Vagina (tissue), 2 donors: Measurements from ENCODE around the gene RET. TPM values are rescaled to one million over a fixed set of nuclear protein-coding genes. Genes with fewer than 3 reads are reported as not detected.
A peak's percentile ranks its signal among the peaks of the same experiment; 100 is the strongest.

ENCODE experiments used
- DNase-seq, 2 donors: peaks; one replicate each; pipeline ENCODE4 v3.0.0-alpha.2; 2017; ENCODE audit errors: extremely low spot score in 2 of 2
- H3K27ac ChIP-seq: fragments of 200-600 bp; sonication (generic); one replicate; pipeline ENCODE4 v1.5.1; 2019
- H3K27me3 ChIP-seq: fragments of 200-600 bp; sonication (generic); one replicate; pipeline ENCODE4 v1.5.1; 2019
- H3K36me3 ChIP-seq, 2 donors: fragments of 200-600 bp; sonication (generic); one replicate each; pipeline ENCODE4 v1.5.1; 2017 to 2019
- H3K4me1 ChIP-seq: fragments of 200-600 bp; sonication (generic); one replicate; pipeline ENCODE4 v1.5.1; 2019
- H3K4me3 ChIP-seq, 2 donors: fragments of 200-600 bp; sonication (generic); 1 replicate in 1 of 2; 2 replicates in 1 of 2; pipeline ENCODE4 v1.5.1; 2016 to 2019
- H3K9me3 ChIP-seq: fragments of 200-600 bp; sonication (generic); one replicate; pipeline ENCODE4 v1.5.1; 2019
- POLR2A ChIP-seq, 2 donors: fragments of 450-650 bp; IDR thresholded peaks; one replicate each; pipeline ENCODE4 v1.6.1; 2017; ENCODE audit warnings: antibody characterized with exemption in 2 of 2, mild to moderate bottlenecking in 2 of 2, moderate library complexity in 2 of 2
- POLR2AphosphoS5 ChIP-seq, 2 donors: sonication (generic); formaldehyde crosslinking; IDR thresholded peaks; one replicate each; pipeline ENCODE4 v1.9.0; 2017; ENCODE audit warnings: antibody characterized with exemption in 2 of 2, mild to moderate bottlenecking in 2 of 2, low read depth in 1 of 2; ENCODE audit not compliant: insufficient read depth in 1 of 2
- intact Hi-C: fragments of 100-400 bp; cut with DNase I; formaldehyde crosslinking; loops from one replicate; pipeline ENCODE4 v1.15.1; 2023
- total RNA-seq: library from RNA; depleted of rRNA; stranded (reverse); fragments of >200 nt; gene quantifications from one replicate; pipeline ENCODE4 v1.2.3, GENCODE V29; 2016
- TF ChIP-seq, protein P1 (sequence below), 3 experiments: fragments of 450-650 bp in 2 of 3; fragments of 200-600 bp in 1 of 3; sonication (generic) in 1 of 3; IDR thresholded peaks; one replicate each; pipeline ENCODE4 v1.5.1; 2017 to 2019; ENCODE audit warnings: antibody characterized with exemption in 3 of 3, mild to moderate bottlenecking in 2 of 3, moderate library complexity in 2 of 3

RET gene
- total RNA-seq, 1 donor from 2014 or later: 7.9 TPM

- peaks cover 5% of the 10 kb centered on the region for H3K4me1 ChIP-seq
- H3K27me3 ChIP-seq: no peaks in the 10 kb centered on the region
- intact Hi-C loops: no loop called here
- H3K27ac ChIP-seq: no peak overlapping the region
- H3K36me3 ChIP-seq: no peaks in the 10 kb centered on the region
- H3K4me3 ChIP-seq: no peak overlapping the region
- DNase-seq: no peak
- H3K9me3 ChIP-seq: no peaks in the 10 kb centered on the region
- TF ChIP-seq POLR2AphosphoS5 (IDR thresholded peaks at IDR 0.05; ENCODE audit: insufficient read depth in 1 of 2, low read depth in 1 of 2): no peak
- TF ChIP-seq, protein P1, sequence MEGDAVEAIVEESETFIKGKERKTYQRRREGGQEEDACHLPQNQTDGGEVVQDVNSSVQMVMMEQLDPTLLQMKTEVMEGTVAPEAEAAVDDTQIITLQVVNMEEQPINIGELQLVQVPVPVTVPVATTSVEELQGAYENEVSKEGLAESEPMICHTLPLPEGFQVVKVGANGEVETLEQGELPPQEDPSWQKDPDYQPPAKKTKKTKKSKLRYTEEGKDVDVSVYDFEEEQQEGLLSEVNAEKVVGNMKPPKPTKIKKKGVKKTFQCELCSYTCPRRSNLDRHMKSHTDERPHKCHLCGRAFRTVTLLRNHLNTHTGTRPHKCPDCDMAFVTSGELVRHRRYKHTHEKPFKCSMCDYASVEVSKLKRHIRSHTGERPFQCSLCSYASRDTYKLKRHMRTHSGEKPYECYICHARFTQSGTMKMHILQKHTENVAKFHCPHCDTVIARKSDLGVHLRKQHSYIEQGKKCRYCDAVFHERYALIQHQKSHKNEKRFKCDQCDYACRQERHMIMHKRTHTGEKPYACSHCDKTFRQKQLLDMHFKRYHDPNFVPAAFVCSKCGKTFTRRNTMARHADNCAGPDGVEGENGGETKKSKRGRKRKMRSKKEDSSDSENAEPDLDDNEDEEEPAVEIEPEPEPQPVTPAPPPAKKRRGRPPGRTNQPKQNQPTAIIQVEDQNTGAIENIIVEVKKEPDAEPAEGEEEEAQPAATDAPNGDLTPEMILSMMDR (IDR thresholded peaks at IDR 0.05): no peak
- no peak for TF ChIP-seq POLR2A (IDR thresholded peaks at IDR 0.05)
Measured at GRCh38 chr10:43073721-43074120, 3.1 kb upstream of the RET start.

DNA sequence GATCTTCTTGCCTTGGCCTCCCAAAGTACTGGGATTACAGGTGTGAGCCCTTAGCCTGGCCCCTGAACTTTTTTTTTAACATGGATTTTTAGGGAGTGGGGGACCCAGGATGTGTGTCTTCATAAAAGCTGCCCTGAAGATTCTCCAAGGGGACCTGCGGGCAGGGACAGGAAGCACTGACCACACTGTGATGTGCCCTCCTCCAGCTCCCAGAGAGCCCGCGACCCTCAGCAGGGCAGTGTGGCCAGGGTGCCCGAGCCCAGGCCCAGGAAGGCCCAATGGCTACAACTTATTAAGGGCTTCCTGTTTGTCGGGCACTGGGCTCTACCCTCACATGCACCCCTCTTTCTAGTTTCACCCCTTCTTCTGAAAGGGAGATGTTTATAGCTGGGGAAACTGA, 2.5 kb upstream of the RET start:
- H3K9me3 ChIP-seq: no peaks in the 10 kb centered on the region
- H3K4me3 ChIP-seq: no peak overlapping the region
- H3K27me3 ChIP-seq: no peaks in the 10 kb centered on the region
- H3K4me1 ChIP-seq: peaks cover 5% of the 10 kb centered on the region
- DNase-seq: no peak
- intact Hi-C loops: no loop called here
- no peaks in the 10 kb centered on the region for H3K36me3 ChIP-seq
- TF ChIP-seq POLR2A (IDR thresholded peaks at IDR 0.05): no peak
- TF ChIP-seq, protein P1 (IDR thresholded peaks at IDR 0.05): no peak
- TF ChIP-seq POLR2AphosphoS5 (IDR thresholded peaks at IDR 0.05; ENCODE audit: insufficient read depth in 1 of 2, low read depth in 1 of 2): no peak
- no peak overlapping the region for H3K27ac ChIP-seq

DNA sequence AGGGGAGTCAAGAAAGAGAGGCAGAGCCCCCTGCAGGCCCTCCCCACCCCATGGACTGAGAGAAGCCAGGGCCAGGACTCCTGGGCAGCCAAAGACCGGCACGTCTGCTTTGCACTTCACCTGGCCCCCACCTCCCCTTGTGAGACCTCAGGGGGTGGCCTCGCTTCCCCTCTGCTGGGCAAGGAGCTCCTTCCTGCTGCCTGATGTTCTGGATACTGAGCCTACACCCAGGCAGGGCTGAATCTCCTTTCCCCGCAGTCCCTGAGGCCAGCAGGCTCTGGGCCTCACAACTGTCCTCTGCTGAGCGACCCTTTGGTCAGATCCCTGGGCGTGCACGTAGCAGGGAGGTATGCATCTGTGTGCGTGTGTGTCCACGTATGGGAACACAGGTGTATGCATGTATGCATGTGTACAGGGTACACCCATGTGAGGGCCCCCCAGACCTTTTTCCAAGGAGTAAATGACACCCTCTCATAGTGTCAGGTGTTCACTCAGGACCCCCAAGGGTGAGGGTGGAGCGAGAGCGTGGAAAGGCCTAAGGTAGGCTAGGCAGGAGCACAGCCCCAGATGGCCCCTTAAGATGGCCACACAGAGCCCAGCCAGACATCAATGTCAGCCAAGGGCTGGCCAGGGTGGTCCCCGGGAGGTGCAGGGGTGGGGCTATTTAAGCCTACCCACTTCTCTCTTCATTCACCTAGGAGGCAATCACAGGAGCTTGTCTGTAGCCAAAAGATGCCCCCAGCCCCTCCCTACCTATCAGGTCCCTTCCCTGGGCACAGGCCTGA, 1.9 kb upstream of the RET start:
- intact Hi-C loops: no loop called here
- TF ChIP-seq POLR2A (IDR thresholded peaks at IDR 0.05): no peak
- TF ChIP-seq, protein P1 (IDR thresholded peaks at IDR 0.05): no peak
- TF ChIP-seq POLR2AphosphoS5 (IDR thresholded peaks at IDR 0.05; ENCODE audit: insufficient read depth in 1 of 2, low read depth in 1 of 2): no peak
- Histone ChIP-seq H3K27ac (no peak overlapping the region), H3K4me1 (peaks cover 5% of the 10 kb centered on the region), H3K36me3 (no peaks in the 10 kb centered on the region), H3K27me3 (no peaks in the 10 kb centered on the region), H3K9me3 (no peaks in the 10 kb centered on the region), H3K4me3 (no peak overlapping the region)
- no peak for DNase-seq

DNA sequence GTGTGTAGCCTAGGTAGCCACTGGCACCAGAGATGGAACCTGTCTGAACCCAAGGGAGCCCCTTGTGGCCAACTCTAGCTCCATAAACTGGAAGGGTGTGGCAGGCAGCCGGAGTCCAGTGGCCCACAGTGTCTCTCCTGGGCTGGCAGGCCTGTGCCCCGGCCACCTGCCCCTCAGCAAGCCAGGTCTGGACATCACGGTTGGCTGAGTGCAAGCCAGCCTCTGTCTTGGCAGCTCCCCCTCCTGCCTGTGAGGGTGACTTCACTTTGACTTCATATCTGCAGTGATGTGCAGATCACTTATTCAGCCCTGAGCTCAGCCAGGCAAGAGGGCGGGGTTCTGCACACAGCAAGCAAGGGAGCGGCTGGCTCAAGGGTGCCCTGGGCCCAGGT, 1.3 kb upstream of the RET start:
- Histone ChIP-seq H3K27ac (no peak overlapping the region), H3K36me3 (no peaks in the 10 kb centered on the region), H3K4me1 (peaks cover 5% of the 10 kb centered on the region), H3K9me3 (no peaks in the 10 kb centered on the region), H3K4me3 (no peak overlapping the region), H3K27me3 (no peaks in the 10 kb centered on the region)
- no peak for DNase-seq
- no peak for TF ChIP-seq POLR2AphosphoS5 (IDR thresholded peaks at IDR 0.05; ENCODE audit: insufficient read depth in 1 of 2, low read depth in 1 of 2)
- no peak for TF ChIP-seq POLR2A (IDR thresholded peaks at IDR 0.05)
- TF ChIP-seq, protein P1 (IDR thresholded peaks at IDR 0.05): no peak
- intact Hi-C loops: no loop called here

GRCh38 chr10:43076311-43076875, 476 bp upstream of the RET start:
- peaks cover 5% of the 10 kb centered on the region for H3K4me1 ChIP-seq
- intact Hi-C loops: no loop called here
- no peak for DNase-seq
- H3K36me3 ChIP-seq: no peaks in the 10 kb centered on the region
- no peaks in the 10 kb centered on the region for H3K9me3 ChIP-seq
- peak overlapping the region; percentile 48 to 58 for H3K4me3 ChIP-seq
- H3K27ac ChIP-seq: no peak overlapping the region
- H3K27me3 ChIP-seq: no peaks in the 10 kb centered on the region
- TF ChIP-seq, protein P1 (IDR thresholded peaks at IDR 0.05): no peak
- TF ChIP-seq POLR2AphosphoS5 (IDR thresholded peaks at IDR 0.05; ENCODE audit: insufficient read depth in 1 of 2, low read depth in 1 of 2) (peak in 1 of 2 donors; percentile 13), POLR2A (IDR thresholded peaks at IDR 0.05) (no peak)
